HG02938 (cell line): Measurements from ENCODE around the gene C12orf56.
A peak's percentile ranks its signal among the peaks of the same experiment; 100 is the strongest.
"Not testable (repeated sequence)": the region's sequence is repeated elsewhere in the genome, so short reads cannot be mapped to it uniquely, and the experiment has no call there.

ENCODE experiments used
- ATAC-seq: cut with Tn5 transposase; IDR thresholded peaks from one replicate; pipeline ENCODE4 v1.9.1; 2021; ENCODE audit warnings: mild to moderate bottlenecking, moderate library complexity; ENCODE audit not compliant: unreplicated experiment

The C12orf56 gene

GRCh38 chr12:64318605-64319004 lies 72.0 kb downstream of the C12orf56 start:
- no peak for ATAC-seq

- ATAC-seq: no peak
Observed at GRCh38 chr12:64311877-64312276, 78.7 kb downstream of the C12orf56 start.

- ATAC-seq: no peak
Observed at GRCh38 chr12:64304571-64304970, 86.0 kb downstream of the C12orf56 start.

GRCh38 chr12:64299628-64300027 lies 90.9 kb downstream of the C12orf56 start:
- no peak for ATAC-seq

- ATAC-seq: no peak
Observed at GRCh38 chr12:64296301-64296700, 94.3 kb downstream of the C12orf56 start.

- no peak for ATAC-seq
Observed at GRCh38 chr12:64293654-64294364, 96.7 kb downstream of the C12orf56 start.

- not testable (repeated sequence) for ATAC-seq
Observed at GRCh38 chr12:64293174-64293573, 97.4 kb downstream of the C12orf56 start.

GRCh38 chr12:64286521-64286920 lies 104.0 kb downstream of the C12orf56 start:
- no peak for ATAC-seq

- no peak for ATAC-seq
Observed at GRCh38 chr12:64284256-64284655, 106.3 kb downstream of the C12orf56 start.

- no peak for ATAC-seq
Observed at GRCh38 chr12:64278421-64278820, 112.1 kb downstream of the C12orf56 start.

- ATAC-seq: peak; percentile 65
Observed at GRCh38 chr12:64273527-64274403, 116.8 kb downstream of the C12orf56 start.

- ATAC-seq: no peak
Observed at GRCh38 chr12:64270411-64270810, 120.1 kb downstream of the C12orf56 start.

GRCh38 chr12:64269161-64269560 lies 121.4 kb downstream of the C12orf56 start:
- ATAC-seq: no peak

GRCh38 chr12:64268409-64268808 lies 122.1 kb downstream of the C12orf56 start:
- ATAC-seq: no peak

GRCh38 chr12:64265839-64266238 lies 124.7 kb downstream of the C12orf56 start:
- ATAC-seq: no peak

- no peak for ATAC-seq
Observed at GRCh38 chr12:64261813-64262212, 128.7 kb downstream of the C12orf56 start.

- no peak for ATAC-seq
Observed at GRCh38 chr12:64258576-64258975, 132.0 kb downstream of the C12orf56 start.

- ATAC-seq: no peak
Observed at GRCh38 chr12:64256166-64256800, 134.3 kb downstream of the C12orf56 start.

- ATAC-seq: no peak
Observed at GRCh38 chr12:64255249-64255648, 135.3 kb downstream of the C12orf56 start.

- ATAC-seq: no peak
Observed at GRCh38 chr12:64253356-64253755, 137.2 kb downstream of the C12orf56 start.

- ATAC-seq: no peak
Observed at GRCh38 chr12:64252681-64253080, 137.9 kb downstream of the C12orf56 start.

GRCh38 chr12:64243809-64244208 lies 146.7 kb downstream of the C12orf56 start:
- no peak for ATAC-seq
